Measurements from ENCODE around the gene DYNC1H1. TPM values are rescaled to one million over a fixed set of nuclear protein-coding genes. Genes with fewer than 3 reads are reported as not detected.
"Not testable (repeated sequence)": the region's sequence is repeated elsewhere in the genome, so short reads cannot be mapped to it uniquely, and the experiment has no call there.

Gene DYNC1H1
- total RNA-seq, 2 experiments from 2014 or later, result 291 to 301 TPM

- H3K4me1 Mint-ChIP-seq (ENCODE audit: low read depth), result peaks cover 31% of the 10 kb centered on the region
- peaks cover 3% of the 10 kb centered on the region for H3K9me3 Mint-ChIP-seq
- intact Hi-C loops (cut with micrococcal nuclease), result no loop called here
- H3K27ac Mint-ChIP-seq, result peak overlapping the region; percentile 44
- no peaks in the 10 kb centered on the region for H3K27me3 Mint-ChIP-seq
- TF ChIP-seq CTCF (IDR thresholded peaks at IDR 0.05), result no peak
- ATAC-seq (no peak), DNase-seq (no peak)
- ChIA-PET POLR2A (interaction anchor here (0.8 to 1.0 kb wide), 3 partner anchors 9 to 261 kb away, joined by 3 to 6 read pairs (median 3); no protein-coding TSS in a partner anchor), CTCF (interaction anchor here (1.3 kb wide), 1 partner anchor 17 kb away, joined by 7 read pairs; no protein-coding TSS in a partner anchor)
- H3K4me3 Mint-ChIP-seq, result no peak overlapping the region
- peaks cover 62% of the 10 kb centered on the region for H3K36me3 Mint-ChIP-seq (ENCODE audit: low read depth)
Observed at GRCh38 chr14:102078831-102079699, 114.7 kb downstream of the DYNC1H1 start.

- ChIA-PET CTCF (interaction anchor here (1.3 kb wide), 1 partner anchor 17 kb away, joined by 7 read pairs; no protein-coding TSS in a partner anchor), POLR2A (interaction anchor here (1.0 kb wide), 1 partner anchor 261 kb away, joined by 3 read pairs; no protein-coding TSS in a partner anchor)
- Mint-ChIP-seq H3K27ac (peak overlapping the region; percentile 15), H3K4me3 (no peak overlapping the region), H3K4me1 (ENCODE audit: low read depth) (peaks cover 37% of the 10 kb centered on the region), H3K9me3 (no peaks in the 10 kb centered on the region), H3K36me3 (ENCODE audit: low read depth) (peaks cover 62% of the 10 kb centered on the region), H3K27me3 (no peaks in the 10 kb centered on the region)
- intact Hi-C loops (cut with micrococcal nuclease), result no loop called here
- ATAC-seq (no peak), DNase-seq (no peak)
- no peak for TF ChIP-seq CTCF (IDR thresholded peaks at IDR 0.05)
Observed at GRCh38 chr14:102079700-102079979, 115.3 kb downstream of the DYNC1H1 start.

GRCh38 chr14:102080183-102081080 is 116.1 kb downstream of the DYNC1H1 start:
- no peak for TF ChIP-seq CTCF (IDR thresholded peaks at IDR 0.05)
- ATAC-seq (no peak), DNase-seq (no peak)
- CTCF ChIA-PET, result interaction anchor here (0.7 to 1.0 kb wide), 2 partner anchors 16 to 17 kb away, joined by 3 to 5 read pairs; no protein-coding TSS in a partner anchor
- Mint-ChIP-seq H3K9me3 (no peaks in the 10 kb centered on the region), H3K36me3 (ENCODE audit: low read depth) (peaks cover 70% of the 10 kb centered on the region), H3K27ac (peak overlapping the region; percentile 28), H3K4me3 (no peak overlapping the region), H3K27me3 (no peaks in the 10 kb centered on the region), H3K4me1 (ENCODE audit: low read depth) (peaks cover 41% of the 10 kb centered on the region)
- POLR2A ChIA-PET, result interaction anchor here (1.0 kb wide), 1 partner anchor 262 kb away, joined by 3 read pairs; no protein-coding TSS in a partner anchor
- intact Hi-C loops (cut with micrococcal nuclease), result loop anchor here (10.0 kb wide), 1 partner anchor 56 kb away; no protein-coding TSS in a partner anchor

GRCh38 chr14:102081231-102082080 is 117.1 kb downstream of the DYNC1H1 start:
- no peak for TF ChIP-seq CTCF (IDR thresholded peaks at IDR 0.05)
- CTCF ChIA-PET, result interaction anchor here (0.7 to 1.0 kb wide), 2 partner anchors 15 to 16 kb away, joined by 3 to 5 read pairs; no protein-coding TSS in a partner anchor
- no peak for ATAC-seq

GRCh38 chr14:102084522-102084921 is 120.1 kb downstream of the DYNC1H1 start:
- intact Hi-C loops (cut with micrococcal nuclease), result loop anchor here (10.0 kb wide), 1 partner anchor 60 kb away; no protein-coding TSS in a partner anchor
- Mint-ChIP-seq H3K4me1 (ENCODE audit: low read depth) (peaks cover 52% of the 10 kb centered on the region), H3K27ac (peak overlapping the region; percentile 77), H3K36me3 (ENCODE audit: low read depth) (peaks cover 71% of the 10 kb centered on the region), H3K4me3 (peak overlapping the region; percentile 80)
- not testable (repeated sequence) for H3K27me3 Mint-ChIP-seq, ATAC-seq, DNase-seq, H3K9me3 Mint-ChIP-seq
- ChIA-PET CTCF (interaction anchor here (1.1 to 2.4 kb wide), 2 partner anchors 12 to 17 kb away, joined by 3 to 14 read pairs; no protein-coding TSS in a partner anchor), POLR2A (interaction anchor here (0.7 to 2.7 kb wide), 9 partner anchors 9 to 231 kb away, joined by 3 to 14 read pairs (median 4); no protein-coding TSS in a partner anchor)

More at GRCh38 chr14:102081231-102082080, 117.1 kb downstream of the DYNC1H1 start:
- DNase-seq, result no peak
- Mint-ChIP-seq H3K4me3 (peak overlapping the region; percentile 80), H3K27ac (peak overlapping the region; percentile 28), H3K27me3 (no peaks in the 10 kb centered on the region), H3K36me3 (ENCODE audit: low read depth) (peaks cover 79% of the 10 kb centered on the region), H3K9me3 (no peaks in the 10 kb centered on the region), H3K4me1 (ENCODE audit: low read depth) (peaks cover 41% of the 10 kb centered on the region)
- POLR2A ChIA-PET, result interaction anchor here (0.6 kb wide), 1 partner anchor 8 kb away, joined by 4 read pairs; no protein-coding TSS in a partner anchor
- intact Hi-C loops (cut with micrococcal nuclease), result loop anchor here (10.0 kb wide), 1 partner anchor 57 kb away; no protein-coding TSS in a partner anchor

Measured in activated CD8-positive, alpha-beta T cell treated with anti-CD3 and anti-CD28 coated beads for 36 hours (primary cell).